A549 treated with Mapracorat at 1 μM for 4 hours (cell line): ENCODE data around the gene SCUBE2. TPM values are rescaled to one million over a fixed set of nuclear protein-coding genes. Genes with fewer than 3 reads are reported as not detected.

Experiments
- total RNA-seq: library from RNA; stranded (reverse); fragments of 200-300 nt; extraction: Qiagen RNA extraction; gene quantifications from 5 replicates; pipeline ENCODE4 v1.2.3, GENCODE V29; 2022

SCUBE2 gene
- 0.35 to 0.76 TPM (median 0.42 TPM) in 5 replicates for total RNA-seq

GRCh38 chr11:9091044-9091922 is at the start of gene SCUBE2:
TSS of gene SCUBE2 (minus strand) at chr11:9091599. CDS start at chr11:9091528, 71 bp downstream.

GRCh38 chr11:9003573-9004182 is 87.7 kb downstream of the SCUBE2 start, which contains the start of gene NRIP3:
TSS of gene NRIP3 (minus strand) at chr11:9004001. CDS start at chr11:9003935, 66 bp downstream.

Other genes with a start within 250 kb of the SCUBE2 start
- gene AKIP1, start 180.4 kb downstream of the SCUBE2 start, total RNA-seq: 38.1 to 46.7 TPM (median 44.9 TPM) in 5 replicates
- gene C11orf16, start 158.7 kb downstream of the SCUBE2 start, total RNA-seq: not detected in 5 replicates
- gene ASCL3, start 148.6 kb downstream of the SCUBE2 start, total RNA-seq: not detected in 5 replicates
- gene TMEM9B, start 127.2 kb downstream of the SCUBE2 start, total RNA-seq: 34.3 to 39.7 TPM (median 37.6 TPM) in 5 replicates
- gene NRIP3, start 87.6 kb downstream of the SCUBE2 start, total RNA-seq: 0.60 to 0.89 TPM (median 0.85 TPM) in 5 replicates
- 34.9 to 58.1 TPM (median 42.8 TPM) in 5 replicates for gene DENND5A, start 173.8 kb upstream of the SCUBE2 start, total RNA-seq
- 18.6 to 24.4 TPM (median 20.7 TPM) in 5 replicates for gene TMEM41B, start 223.0 kb upstream of the SCUBE2 start, total RNA-seq